ENCODE data around the gene UBE2J2. TPM values are rescaled to one million over a fixed set of nuclear protein-coding genes. Genes with fewer than 3 reads are reported as not detected.

Gene UBE2J2
- total and polyA plus RNA-seq, 2 of the 8 experiments (the other 6 are each of a cell fraction or from before 2014, with no cell fraction given) = 33.6 to 67.9 TPM

- no peaks in the 10 kb centered on the region for H3K9me3 ChIP-seq (ENCODE audit: insufficient read depth in 2 of 2, low read depth in 1 of 2, low read length in 1 of 2)
- no peak overlapping the region for H3K18ac ChIP-seq (ENCODE audit: extremely low read depth, low read length)
- H4K91ac ChIP-seq (replicated peaks; ENCODE audit: insufficient read length, low read length) = no peak overlapping the region
- H2BK5ac ChIP-seq (ENCODE audit: low read depth, low read length) = no peak overlapping the region
- no peak overlapping the region for H2BK12ac ChIP-seq (ENCODE audit: low read depth, low read length)
- peaks cover 0 to 14% (median 6%) of the 10 kb centered on the region in 4 experiments; a peak in 6 of 8 replicates for H3K36me3 ChIP-seq (ENCODE audit: control insufficient read depth in 2 of 4, insufficient read depth in 4 of 4, low read length in 3 of 4)
- no peak overlapping the region for H2BK20ac ChIP-seq (ENCODE audit: low read length)
- H2BK120ac ChIP-seq (replicated peaks; ENCODE audit: low read depth, low read length) = no peak overlapping the region
- peaks cover 39% of the 10 kb centered on the region for H3K79me1 ChIP-seq (ENCODE audit: low read depth, low read length)
- H3K9ac ChIP-seq (replicated peaks in 1 of 4; ENCODE audit: extremely low read depth in 1 of 4, low read depth in 3 of 4, low read length in 3 of 4) = no peak overlapping the region
- POLR2A ChIA-PET (ENCODE audit: partially characterized antibody) = interaction anchor here (1.7 to 1.8 kb wide), 2 partner anchors 8 to 9 kb away, joined by 6 to 7 read pairs; partner anchors contain the start of gene TAS1R3
- no peak overlapping the region for H3K4me3 ChIP-seq (ENCODE audit: extremely low read depth in 1 of 4, insufficient read depth in 2 of 4, low read depth in 3 of 4, low read length in 4 of 4)
- no peaks in the 10 kb centered on the region for H3K27me3 ChIP-seq (replicated peaks in 1 of 4; ENCODE audit: control insufficient read depth in 3 of 4, extremely low read depth in 1 of 4, insufficient read depth in 3 of 4, low read length in 3 of 4)
- no peak overlapping the region for H4K5ac ChIP-seq (ENCODE audit: insufficient read length, low read depth, low read length)
- H3K23me2 ChIP-seq (ENCODE audit: low read depth, low read length) = peaks cover 7% of the 10 kb centered on the region; the same call in 1 of the 2 replicates
- CTCF ChIA-PET (ENCODE audit: partially characterized antibody) = interaction anchor here (0.7 kb wide), 1 partner anchor 21 kb away, joined by 3 read pairs; no protein-coding TSS in a partner anchor
- H4K8ac ChIP-seq (ENCODE audit: extremely low read depth, insufficient read depth, low read length) = peak overlapping the region; percentile 68; the same call in 1 of the 2 replicates
- H2BK15ac ChIP-seq (ENCODE audit: low read length) = no peak overlapping the region
- WGBS, 2 experiments (ENCODE audit: extremely low coverage in 1 of 2, insufficient coverage in 1 of 2, insufficient read length in 1 of 2, insufficient replicate concordance in 2 of 2, low coverage in 1 of 2, low lambda C conversion rate in 2 of 2, missing lambda C conversion rate in 1 of 2) = 96% methylated on average over 3 of the region's 14 CpGs; no CpG with 5 or more reads in 1 of the 2 experiments
- no peak overlapping the region for H3K4ac ChIP-seq (replicated peaks; ENCODE audit: insufficient read length, low read depth, low read length)
- peaks cover 12 to 56% of the 10 kb centered on the region in 2 experiments; a peak in 3 of 4 replicates for H3K79me2 ChIP-seq (ENCODE audit: control insufficient read depth in 1 of 2, insufficient read depth in 2 of 2, low read length in 2 of 2)
- peaks cover 27 to 41% of the 10 kb centered on the region in 2 experiments for H4K20me1 ChIP-seq (replicated peaks in 1 of 2; ENCODE audit: control insufficient read depth in 1 of 2, insufficient read depth in 2 of 2, low read length in 2 of 2)
- FAIRE-seq = no peak
- peaks cover 0 to 13% (median 4%) of the 10 kb centered on the region in 4 experiments; a peak in 5 of 7 replicates for H3K4me1 ChIP-seq (replicated peaks in 1 of 4; ENCODE audit: control insufficient read depth in 3 of 4, insufficient read depth in 4 of 4, low read length in 3 of 4)
- H2AK5ac ChIP-seq (ENCODE audit: low read depth, low read length) = no peak overlapping the region
- no peak overlapping the region; a peak in 1 of 4 replicates for H3K4me2 ChIP-seq (ENCODE audit: insufficient read depth in 1 of 2, low read depth in 2 of 2, low read length in 2 of 2)
- no peak overlapping the region for H3K27ac ChIP-seq (ENCODE audit: low read depth, low read length)
- no peak overlapping the region for H3K56ac ChIP-seq (replicated peaks; ENCODE audit: insufficient read length, low read depth, low read length)
- H3K14ac ChIP-seq (ENCODE audit: insufficient read length) = no peak overlapping the region
- no peak overlapping the region for H3K23ac ChIP-seq (ENCODE audit: insufficient read length)
- no peak overlapping the region for H2AFZ ChIP-seq (ENCODE audit: low read length)
- DNase-seq (ENCODE audit: low read depth in 1 of 2, low spot score in 2 of 2) = no peak
- TF ChIP-seq CHD2 (IDR thresholded peaks at IDR 0.05; ENCODE audit: low read length) (no peak), MAX (IDR thresholded peaks at IDR 0.05) (no peak), SP1 (IDR thresholded peaks at IDR 0.05; ENCODE audit: low read depth, low read length) (no peak), BACH1 (IDR thresholded peaks at IDR 0.05; ENCODE audit: low read length) (no peak), SUZ12 (IDR thresholded peaks at IDR 0.05; ENCODE audit: low read length) (no peak), TAF1 (IDR thresholded peaks at IDR 0.05; ENCODE audit: low read depth, low read length) (no peak), NRF1 (IDR thresholded peaks at IDR 0.05; ENCODE audit: low read depth, low read length) (no peak), HDAC6 (IDR thresholded peaks at IDR 0.05; ENCODE audit: low read depth, low read length) (no peak), GABPA (IDR thresholded peaks at IDR 0.05; ENCODE audit: borderline replicate concordance, insufficient read depth, low read length) (no peak), CREB1 (IDR thresholded peaks at IDR 0.05) (no peak), JUN (IDR thresholded peaks at IDR 0.05; ENCODE audit: low read depth, low read length) (no peak), BCL11A (IDR thresholded peaks at IDR 0.05; ENCODE audit: low read depth in 2 of 2, low read length in 2 of 2) (no peak), E2F6 (IDR thresholded peaks at IDR 0.05) (no peak), BRCA1 (IDR thresholded peaks at IDR 0.05; ENCODE audit: low read depth, low read length) (no peak), SIRT6 (IDR thresholded peaks at IDR 0.05; ENCODE audit: low read length) (no peak)
Observed at GRCh38 chr1:1322418-1322817, 48.8 kb upstream of the UBE2J2 start.

All from H1 (cell line).